Measurements from ENCODE around the gene NLRC5.

- TF ChIP-seq GATA2 (IDR thresholded peaks at IDR 0.05; ENCODE audit: low read depth, low read length) (no peak), GATA3 (IDR thresholded peaks at IDR 0.05; ENCODE audit: low read depth, low read length) (no peak)
Measured at GRCh38 chr16:57118461-57119084, 129.2 kb downstream of the NLRC5 start.

All from SH-SY5Y (cell line).